Astrocyte (in vitro differentiated cells and primary cell): ENCODE measurements around the gene USP21. TPM values are rescaled to one million over a fixed set of nuclear protein-coding genes. Genes with fewer than 3 reads are reported as not detected.

Source experiments
- DNase-seq: peaks from one replicate; pipeline ENCODE4 v3.0.0-alpha.2; 2010; ENCODE audit warnings: low read depth
- FAIRE-seq: peaks from 2 replicates; lab custom pipeline; 2011; peaks lifted over from hg19 to GRCh38; lab: Jason Lieb, UNC
- H2AFZ ChIP-seq: 2 replicates; pipeline ENCODE4 v1.6.0; 2012; ENCODE audit warnings: low read depth, low read length, inconsistent platforms
- H3K27ac ChIP-seq: 2 replicates; pipeline ENCODE4 v1.5.1; 2011; ENCODE audit warnings: low read depth, low read length, inconsistent platforms
- H3K27me3 ChIP-seq: 2 replicates; pipeline ENCODE4 v1.6.0; 2011; ENCODE audit warnings: low read length, inconsistent platforms; ENCODE audit not compliant: insufficient read depth
- H3K36me3 ChIP-seq: 2 replicates; pipeline ENCODE4 v1.5.1; 2011; ENCODE audit warnings: low read length, inconsistent platforms; ENCODE audit not compliant: insufficient read depth
- H3K4me1 ChIP-seq: 2 replicates; pipeline ENCODE4 v1.5.1; 2011; ENCODE audit warnings: low read length, inconsistent platforms; ENCODE audit not compliant: insufficient read depth
- H3K4me2 ChIP-seq: 2 replicates; pipeline ENCODE4 v1.6.0; 2012; ENCODE audit warnings: low read length, inconsistent platforms
- H3K4me3 ChIP-seq: 2 replicates; pipeline ENCODE4 v1.5.1; 2011; ENCODE audit warnings: low read depth, mild to moderate bottlenecking, low read length, inconsistent platforms; ENCODE audit not compliant: insufficient read depth
- H3K79me2 ChIP-seq: 2 replicates; pipeline ENCODE4 v1.6.0; 2012; ENCODE audit warnings: mild to moderate bottlenecking, low read length, inconsistent platforms; ENCODE audit not compliant: insufficient read depth
- H3K9ac ChIP-seq: 2 replicates; pipeline ENCODE4 v1.6.0; 2012; ENCODE audit warnings: mild to moderate bottlenecking, low read length, inconsistent platforms
- H3K9me3 ChIP-seq: 2 replicates; pipeline ENCODE4 v1.5.1; 2012; ENCODE audit warnings: low read depth, mild to moderate bottlenecking, low read length, inconsistent platforms; ENCODE audit not compliant: insufficient read depth
- H4K20me1 ChIP-seq: 2 replicates; pipeline ENCODE4 v1.6.0; 2012; ENCODE audit warnings: low read length, inconsistent platforms; ENCODE audit not compliant: insufficient read depth
- H3K27ac Mint-ChIP-seq: one replicate; pipeline ENCODE4 v1.8.0; 2021; ENCODE audit warnings: mild to moderate bottlenecking, mixed read lengths; ENCODE audit not compliant: unreplicated experiment
- H3K27me3 Mint-ChIP-seq: one replicate; pipeline ENCODE4 v1.8.0; 2021; ENCODE audit warnings: low read depth, mixed read lengths; ENCODE audit not compliant: unreplicated experiment
- H3K36me3 Mint-ChIP-seq: one replicate; pipeline ENCODE4 v1.8.0; 2021; ENCODE audit warnings: low read depth, mixed read lengths; ENCODE audit not compliant: unreplicated experiment
- H3K4me1 Mint-ChIP-seq: one replicate; pipeline ENCODE4 v1.8.0; 2021; ENCODE audit warnings: low read depth, mixed read lengths; ENCODE audit not compliant: unreplicated experiment
- H3K4me3 Mint-ChIP-seq: one replicate; pipeline ENCODE4 v1.8.0; 2021; ENCODE audit warnings: mild to moderate bottlenecking, moderate library complexity, mixed read lengths; ENCODE audit not compliant: unreplicated experiment
- H3K9me3 Mint-ChIP-seq: one replicate; pipeline ENCODE4 v1.8.0; 2021; ENCODE audit warnings: mild to moderate bottlenecking, mixed read lengths; ENCODE audit not compliant: unreplicated experiment
- EZH2 ChIP-seq: IDR thresholded peaks from 2 replicates; pipeline ENCODE4 v1.6.1; 2012; ENCODE audit warnings: mild to moderate bottlenecking, low read length, inconsistent platforms; ENCODE audit not compliant: insufficient read depth
- total RNA-seq: library from RNA; stranded (reverse); gene quantifications from 2 replicates; pipeline ENCODE4 v1.2.1, GENCODE V29; 2021
- TF ChIP-seq, protein P1 (sequence below): IDR thresholded peaks from 2 replicates; pipeline ENCODE4 v1.5.1; 2011; ENCODE audit warnings: low read depth, mild to moderate bottlenecking, inconsistent platforms, low read length, moderate library complexity; ENCODE audit not compliant: insufficient read depth

The USP21 gene
- total RNA-seq, 1 donor from 2014 or later, result 14.4 TPM

DNA sequence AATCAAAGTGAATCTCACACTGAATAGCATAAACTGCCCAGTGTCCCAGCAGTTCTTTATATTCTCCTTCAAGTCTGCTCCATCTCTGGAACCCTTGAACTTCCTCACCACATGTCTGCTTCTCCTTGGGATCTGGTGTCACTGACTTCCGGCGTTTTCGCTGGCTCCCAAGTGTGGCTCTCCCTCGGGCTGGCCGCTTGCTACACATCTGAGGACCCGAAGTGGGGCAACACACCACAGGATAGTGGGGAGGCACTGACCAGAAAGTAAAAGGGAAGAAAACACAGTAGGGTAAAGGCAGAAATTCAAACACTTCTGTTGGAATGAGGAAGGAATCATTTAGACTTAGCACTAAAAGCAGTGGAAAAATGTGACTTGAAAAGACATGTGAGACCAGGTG lies 36.3 kb upstream of the USP21 start:
- no peaks in the 10 kb centered on the region for H3K27me3 Mint-ChIP-seq
- H3K9me3 Mint-ChIP-seq, result no peaks in the 10 kb centered on the region
- H3K4me3 ChIP-seq, result no peak overlapping the region
- H3K4me2 ChIP-seq, result no peak overlapping the region
- H3K9ac ChIP-seq, result no peak overlapping the region
- peaks cover 34% of the 10 kb centered on the region for H3K4me1 Mint-ChIP-seq
- peaks cover 46% of the 10 kb centered on the region for H3K36me3 ChIP-seq
- H3K27ac Mint-ChIP-seq, result no peak overlapping the region
- peaks cover 16% of the 10 kb centered on the region for H3K4me1 ChIP-seq
- H3K4me3 Mint-ChIP-seq, result no peak overlapping the region
- TF ChIP-seq, protein P1, sequence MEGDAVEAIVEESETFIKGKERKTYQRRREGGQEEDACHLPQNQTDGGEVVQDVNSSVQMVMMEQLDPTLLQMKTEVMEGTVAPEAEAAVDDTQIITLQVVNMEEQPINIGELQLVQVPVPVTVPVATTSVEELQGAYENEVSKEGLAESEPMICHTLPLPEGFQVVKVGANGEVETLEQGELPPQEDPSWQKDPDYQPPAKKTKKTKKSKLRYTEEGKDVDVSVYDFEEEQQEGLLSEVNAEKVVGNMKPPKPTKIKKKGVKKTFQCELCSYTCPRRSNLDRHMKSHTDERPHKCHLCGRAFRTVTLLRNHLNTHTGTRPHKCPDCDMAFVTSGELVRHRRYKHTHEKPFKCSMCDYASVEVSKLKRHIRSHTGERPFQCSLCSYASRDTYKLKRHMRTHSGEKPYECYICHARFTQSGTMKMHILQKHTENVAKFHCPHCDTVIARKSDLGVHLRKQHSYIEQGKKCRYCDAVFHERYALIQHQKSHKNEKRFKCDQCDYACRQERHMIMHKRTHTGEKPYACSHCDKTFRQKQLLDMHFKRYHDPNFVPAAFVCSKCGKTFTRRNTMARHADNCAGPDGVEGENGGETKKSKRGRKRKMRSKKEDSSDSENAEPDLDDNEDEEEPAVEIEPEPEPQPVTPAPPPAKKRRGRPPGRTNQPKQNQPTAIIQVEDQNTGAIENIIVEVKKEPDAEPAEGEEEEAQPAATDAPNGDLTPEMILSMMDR, result no peak
- TF ChIP-seq EZH2, result no peak
- DNase-seq (no peak), FAIRE-seq (no peak)
- H3K27me3 ChIP-seq, result no peaks in the 10 kb centered on the region
- H3K9me3 ChIP-seq, result no peaks in the 10 kb centered on the region
- peaks cover 36% of the 10 kb centered on the region for H3K36me3 Mint-ChIP-seq
- peaks cover 50% of the 10 kb centered on the region for H4K20me1 ChIP-seq
- H3K79me2 ChIP-seq, result peaks cover 67% of the 10 kb centered on the region
- H2AFZ ChIP-seq, result no peak overlapping the region
- H3K27ac ChIP-seq, result no peak overlapping the region

DNA sequence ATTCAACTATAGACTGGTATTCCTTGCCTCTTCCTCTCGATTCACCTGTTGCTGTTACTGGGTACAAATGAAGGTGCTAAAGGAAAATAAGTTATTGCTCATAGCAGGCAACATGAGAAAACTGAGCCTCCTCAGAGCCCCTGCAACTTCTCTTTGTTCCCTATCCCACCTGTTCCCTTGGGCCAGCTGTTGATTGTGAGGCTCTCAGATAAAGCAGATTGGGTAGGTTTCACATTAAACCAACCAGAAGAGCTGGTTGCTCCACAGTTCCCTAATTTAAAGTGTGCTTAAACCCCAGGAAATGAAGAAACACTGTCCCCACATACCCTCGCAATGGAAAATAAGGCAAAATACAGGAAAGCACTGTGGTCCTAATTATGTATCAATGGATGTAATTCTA lies 31.7 kb upstream of the USP21 start:
- Mint-ChIP-seq H3K27ac (no peak overlapping the region), H3K36me3 (peaks cover 32% of the 10 kb centered on the region), H3K4me3 (peak overlapping the region; percentile 22), H3K4me1 (peaks cover 28% of the 10 kb centered on the region), H3K27me3 (no peaks in the 10 kb centered on the region), H3K9me3 (no peaks in the 10 kb centered on the region)
- no peaks in the 10 kb centered on the region for H3K9me3 ChIP-seq
- no peak overlapping the region for H3K4me3 ChIP-seq
- H3K27me3 ChIP-seq, result no peaks in the 10 kb centered on the region
- peaks cover 81% of the 10 kb centered on the region for H3K79me2 ChIP-seq
- H3K9ac ChIP-seq, result no peak overlapping the region
- no peak overlapping the region for H3K4me2 ChIP-seq
- H3K36me3 ChIP-seq, result peaks cover 32% of the 10 kb centered on the region
- H3K4me1 ChIP-seq, result peaks cover 5% of the 10 kb centered on the region
- FAIRE-seq (no peak), DNase-seq (no peak)
- no peak for TF ChIP-seq EZH2
- TF ChIP-seq, protein P1, result no peak
- H2AFZ ChIP-seq, result no peak overlapping the region
- H4K20me1 ChIP-seq, result peaks cover 74% of the 10 kb centered on the region
- H3K27ac ChIP-seq, result no peak overlapping the region

DNA sequence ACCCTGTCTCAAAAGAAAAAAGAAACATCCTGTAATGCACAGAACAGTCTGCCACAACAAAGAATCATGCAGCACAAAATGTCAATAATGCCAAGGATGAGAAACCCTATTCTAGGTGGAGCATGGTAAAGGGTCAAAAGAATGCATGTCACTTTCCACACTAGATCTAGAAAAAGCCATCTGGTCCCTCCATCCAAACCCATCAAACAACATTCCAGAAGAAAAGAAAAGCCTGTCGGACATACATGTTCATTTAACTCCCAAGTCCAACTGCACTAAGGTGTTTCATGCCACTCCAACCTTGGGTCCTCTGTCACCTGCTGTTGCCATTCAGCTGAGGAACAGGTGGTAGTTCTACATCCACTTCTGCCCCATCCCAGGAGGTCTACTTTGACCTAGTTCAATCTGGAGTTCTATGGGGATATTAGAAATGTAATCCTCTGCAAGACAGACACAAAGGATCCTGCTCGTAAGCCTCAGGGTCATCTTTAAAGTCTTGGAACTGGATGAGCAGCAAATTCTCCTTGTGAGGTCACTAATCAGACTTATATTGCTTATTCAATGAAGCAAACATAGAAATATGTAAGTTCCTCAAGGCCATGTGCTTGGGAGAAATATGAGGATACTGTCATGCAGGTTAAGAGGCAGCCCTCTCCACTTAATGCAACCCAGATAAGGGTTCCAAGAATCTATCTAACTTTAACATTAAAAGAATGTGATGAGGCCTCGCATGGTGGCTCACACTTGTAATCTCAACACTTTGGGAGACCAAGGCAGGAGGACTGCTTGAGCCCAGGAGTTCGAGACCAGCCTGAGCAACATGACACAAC lies 30.5 kb upstream of the USP21 start:
- Histone ChIP-seq H3K9me3 (no peaks in the 10 kb centered on the region), H3K4me1 (peaks cover 5% of the 10 kb centered on the region), H4K20me1 (peaks cover 73% of the 10 kb centered on the region), H3K27me3 (no peaks in the 10 kb centered on the region), H2AFZ (no peak overlapping the region), H3K27ac (no peak overlapping the region), H3K79me2 (peaks cover 87% of the 10 kb centered on the region), H3K9ac (no peak overlapping the region), H3K36me3 (peaks cover 30% of the 10 kb centered on the region), H3K4me3 (no peak overlapping the region), H3K4me2 (no peak overlapping the region)
- no peak for TF ChIP-seq EZH2
- TF ChIP-seq, protein P1, result no peak
- Mint-ChIP-seq H3K4me1 (peaks cover 28% of the 10 kb centered on the region), H3K36me3 (peaks cover 28% of the 10 kb centered on the region), H3K4me3 (no peak overlapping the region), H3K27ac (no peak overlapping the region), H3K27me3 (no peaks in the 10 kb centered on the region), H3K9me3 (no peaks in the 10 kb centered on the region)
- no peak for DNase-seq
- no peak for FAIRE-seq
